H1 (cell line): ENCODE data around the gene TGM2. TPM values are rescaled to one million over a fixed set of nuclear protein-coding genes. Genes with fewer than 3 reads are reported as not detected.

Experiments
- CTCF ChIA-PET: fragments of 300-600 bp; sonication (Branson Sonifier 250); formaldehyde crosslinking; loops from one replicate; lab custom pipeline; 2021; ENCODE audit not compliant: partially characterized antibody; lab: Charles Lee
- POLR2A ChIA-PET: fragments of 300-600 bp; sonication (Branson Sonifier 250); formaldehyde crosslinking; loops from one replicate; lab custom pipeline; 2021; ENCODE audit warnings: inconsistent platforms; ENCODE audit not compliant: partially characterized antibody; lab: Charles Lee
- DNase-seq, 2 experiments: peaks; one replicate each; pipeline versions ENCODE4 v3.0.0 to v3.0.0-alpha.2; 2010 to 2022; ENCODE audit warnings: low spot score in 2 of 2, low read depth in 1 of 2, mixed read lengths in 1 of 2
- FAIRE-seq: peaks from 2 replicates; lab custom pipeline; 2011; peaks lifted over from hg19 to GRCh38; lab: Jason Lieb, UNC
- H2AFZ ChIP-seq: 2 replicates; pipeline ENCODE4 v1.8.1; 2012; ENCODE audit warnings: low read length, inconsistent platforms
- H2AK5ac ChIP-seq: 2 replicates; pipeline ENCODE4 v1.6.1; 2013; ENCODE audit warnings: low read depth, low read length
- H2BK120ac ChIP-seq: replicated peaks from 2 replicates; pipeline ENCODE3; 2013; ENCODE audit warnings: low read depth, low read length, inconsistent platforms
- H2BK12ac ChIP-seq: 2 replicates; pipeline ENCODE4 v1.6.1; 2013; ENCODE audit warnings: low read depth, low read length
- H2BK15ac ChIP-seq: 2 replicates; pipeline ENCODE4 v1.6.1; 2013; ENCODE audit warnings: low read length
- H2BK20ac ChIP-seq: 2 replicates; pipeline ENCODE4 v1.6.1; 2013; ENCODE audit warnings: low read length
- H2BK5ac ChIP-seq: 2 replicates; pipeline ENCODE4 v1.6.1; 2013; ENCODE audit warnings: low read depth, low read length
- H3K14ac ChIP-seq: 2 replicates; pipeline ENCODE4 v1.6.1; 2013; ENCODE audit warnings: inconsistent platforms; ENCODE audit not compliant: insufficient read length
- H3K18ac ChIP-seq: 2 replicates; pipeline ENCODE4 v1.6.1; 2013; ENCODE audit warnings: low read length; ENCODE audit errors: extremely low read depth
- H3K23ac ChIP-seq: 2 replicates; pipeline ENCODE4 v1.6.1; 2013; ENCODE audit warnings: inconsistent platforms; ENCODE audit not compliant: insufficient read length
- H3K23me2 ChIP-seq: 2 replicates; pipeline ENCODE4 v1.6.1; 2013; ENCODE audit warnings: low read depth, low read length
- H3K27ac ChIP-seq: 2 replicates; pipeline ENCODE4 v1.6.1; 2011; ENCODE audit warnings: low read depth, low read length, inconsistent platforms
- H3K27me3 ChIP-seq, 4 experiments: replicated peaks in 1 of 4; 1 replicate in 1 of 4; 2 replicates in 3 of 4; pipeline versions ENCODE4 v1.6.1 to v1.8.1; 2011 to 2013; ENCODE audit warnings: low read length in 3 of 4, mild to moderate bottlenecking in 3 of 4, inconsistent platforms in 2 of 4, mixed read lengths in 2 of 4, moderate library complexity in 1 of 4; ENCODE audit not compliant: control insufficient read depth in 3 of 4, insufficient read depth in 3 of 4; ENCODE audit errors: extremely low read depth in 1 of 4
- H3K36me3 ChIP-seq, 4 experiments: 2 replicates each; pipeline versions ENCODE4 v1.6.1 to v1.8.1; 2011 to 2013; ENCODE audit warnings: mild to moderate bottlenecking in 4 of 4, low read length in 3 of 4, moderate library complexity in 2 of 4, control low read depth in 1 of 4, inconsistent platforms in 1 of 4; ENCODE audit not compliant: insufficient read depth in 4 of 4, control insufficient read depth in 2 of 4
- H3K4ac ChIP-seq: replicated peaks from 2 replicates; pipeline ENCODE3; 2013; ENCODE audit warnings: low read length, low read depth, mixed read lengths, inconsistent platforms; ENCODE audit not compliant: insufficient read length
- H3K4me1 ChIP-seq, 4 experiments: replicated peaks in 1 of 4; 1 replicate in 1 of 4; 2 replicates in 3 of 4; pipeline versions ENCODE4 v1.6.1 to v1.8.1; 2011 to 2013; ENCODE audit warnings: low read length in 3 of 4, inconsistent platforms in 2 of 4, mixed read lengths in 1 of 4; ENCODE audit not compliant: insufficient read depth in 4 of 4, control insufficient read depth in 3 of 4
- H3K4me2 ChIP-seq, 2 experiments: 2 replicates each; pipeline versions ENCODE4 v1.6.1 to v1.8.1; 2011 to 2013; ENCODE audit warnings: low read depth in 2 of 2, low read length in 2 of 2, control low read depth in 1 of 2, inconsistent platforms in 1 of 2, mild to moderate bottlenecking in 1 of 2; ENCODE audit not compliant: insufficient read depth in 1 of 2
- H3K4me3 ChIP-seq, 4 experiments: fragments of 200-600, 300-600 bp in 1 of 4; sonication (generic), shearing (Covaris generic), sonication (Bioruptor Twin) in 1 of 4; 2 replicates each; pipeline versions ENCODE4 v1.5.1 to v1.8.1; 2011 to 2016; ENCODE audit warnings: low read length in 4 of 4, low read depth in 3 of 4, control low read depth in 2 of 4, inconsistent platforms in 2 of 4, mild to moderate bottlenecking in 2 of 4, mixed read lengths in 1 of 4, moderate library complexity in 1 of 4; ENCODE audit not compliant: insufficient read depth in 2 of 4; ENCODE audit errors: extremely low read depth in 1 of 4
- H3K56ac ChIP-seq: replicated peaks from 2 replicates; pipeline ENCODE3; 2013; ENCODE audit warnings: low read depth, mild to moderate bottlenecking, mixed read lengths, low read length, inconsistent platforms; ENCODE audit not compliant: insufficient read length
- H3K79me1 ChIP-seq: 2 replicates; pipeline ENCODE4 v1.6.1; 2013; ENCODE audit warnings: low read depth, low read length, control low read depth
- H3K79me2 ChIP-seq, 2 experiments: 2 replicates each; pipeline versions ENCODE4 v1.6.1 to v1.8.1; 2012 to 2013; ENCODE audit warnings: low read length in 2 of 2, mild to moderate bottlenecking in 2 of 2, inconsistent platforms in 1 of 2; ENCODE audit not compliant: insufficient read depth in 2 of 2, control insufficient read depth in 1 of 2
- H3K9ac ChIP-seq, 4 experiments: replicated peaks in 1 of 4; 1 replicate in 1 of 4; 2 replicates in 3 of 4; pipeline versions ENCODE4 v1.6.1 to v1.8.1; 2011 to 2013; ENCODE audit warnings: low read depth in 3 of 4, low read length in 3 of 4, control low read depth in 2 of 4, mild to moderate bottlenecking in 2 of 4, moderate library complexity in 2 of 4, inconsistent platforms in 1 of 4; ENCODE audit errors: extremely low read depth in 1 of 4
- H3K9me3 ChIP-seq, 2 experiments: 2 replicates each; pipeline versions ENCODE4 v1.6.1 to v1.8.1; 2012 to 2013; ENCODE audit warnings: mild to moderate bottlenecking in 2 of 2, moderate library complexity in 2 of 2, control low read depth in 1 of 2, inconsistent platforms in 1 of 2, low read depth in 1 of 2, low read length in 1 of 2, mixed read lengths in 1 of 2; ENCODE audit not compliant: insufficient read depth in 2 of 2
- H4K20me1 ChIP-seq, 2 experiments: replicated peaks in 1 of 2; 2 replicates each; pipeline versions ENCODE3 to v1.8.1; 2011 to 2013; ENCODE audit warnings: inconsistent platforms in 2 of 2, low read length in 2 of 2, mild to moderate bottlenecking in 1 of 2; ENCODE audit not compliant: insufficient read depth in 2 of 2, control insufficient read depth in 1 of 2
- H4K5ac ChIP-seq: 2 replicates; pipeline ENCODE4 v1.6.1; 2013; ENCODE audit warnings: low read length, low read depth, mixed read lengths, inconsistent platforms; ENCODE audit not compliant: insufficient read length
- H4K8ac ChIP-seq: 2 replicates; pipeline ENCODE4 v1.8.0; 2013; ENCODE audit warnings: mild to moderate bottlenecking, moderate library complexity, low read length, inconsistent platforms; ENCODE audit not compliant: insufficient read depth; ENCODE audit errors: extremely low read depth
- H4K91ac ChIP-seq: replicated peaks from 2 replicates; pipeline ENCODE3; 2013; ENCODE audit warnings: low read length, mixed read lengths, inconsistent platforms; ENCODE audit not compliant: insufficient read length
- BRCA1 ChIP-seq: IDR thresholded peaks from 2 replicates; pipeline ENCODE4 v1.6.1; 2012; ENCODE audit warnings: low read depth, low read length, improper control_type of control experiment
- CTCF ChIP-seq, 3 experiments: IDR thresholded peaks; 1 replicate in 2 of 3; 2 replicates in 1 of 3; pipeline versions ENCODE4 v1.5.1 to v1.6.1; 2011; ENCODE audit warnings: low read length in 3 of 3, mild to moderate bottlenecking in 3 of 3, inconsistent platforms in 2 of 3, low read depth in 1 of 3, moderate library complexity in 1 of 3; ENCODE audit not compliant: insufficient read depth in 1 of 3; ENCODE audit errors: control extremely low read depth in 1 of 3
- GTF2F1 ChIP-seq: IDR thresholded peaks from 2 replicates; pipeline ENCODE4 v1.6.1; 2012; ENCODE audit warnings: low read depth, low read length, improper control_type of control experiment, borderline replicate concordance
- RAD21 ChIP-seq, 2 experiments: IDR thresholded peaks in 1 of 2; conservative IDR thresholded peaks in 1 of 2; 2 replicates each; pipeline ENCODE4 v1.6.1; 2011; ENCODE audit warnings: low read depth in 2 of 2, low read length in 2 of 2, improper control_type of control experiment in 1 of 2, inconsistent platforms in 1 of 2, mild to moderate bottlenecking in 1 of 2, moderate library complexity in 1 of 2
- WGBS, 2 experiments: shearing (Covaris generic) in 1 of 2; methylation state at CpG; one replicate each; pipeline versions ENCODE4 v1.1.6 to v1.1.7; 2013 to 2015; ENCODE audit warnings: low lambda C conversion rate in 2 of 2, mixed read lengths in 2 of 2, inconsistent platforms in 1 of 2, low coverage in 1 of 2, missing lambda C conversion rate in 1 of 2; ENCODE audit not compliant: insufficient replicate concordance in 2 of 2, insufficient coverage in 1 of 2, insufficient read length in 1 of 2; ENCODE audit errors: extremely low coverage in 1 of 2, missing lambda C conversion rate in 1 of 2; 5-methylcytosine and 5-hydroxymethylcytosine counted together
- polyA plus RNA-seq, 7 experiments: library from polyadenylated mRNA; depleted of rRNA in 3 of 7; stranded (reverse) in 5 of 7; unstranded in 2 of 7; fragments of >200 nt in 5 of 7; fragments of 200-250 nt in 2 of 7; gene quantifications; 1 replicate in 5 of 7; 2 replicates in 1 of 7; 4 replicates in 1 of 7; pipeline versions ENCODE4 v1.2.1 to v1.2.3, GENCODE V29; 2011 to 2013; ENCODE audit warnings: missing spikeins in 2 of 7, mixed read lengths in 2 of 7
- total RNA-seq: library from RNA; stranded (reverse); fragmentation: NEBNext Ultra II Directional; extraction: Animal tissue kit (Norgen Biotek cat#: 25700); gene quantifications from 2 replicates; pipeline ENCODE4 v1.2.1, GENCODE V29; 2021

Gene TGM2
- total and polyA plus RNA-seq, 2 of the 8 experiments (the other 6 are each of a cell fraction or from before 2014, with no cell fraction given), result 0.86 to 1.0 TPM

DNA sequence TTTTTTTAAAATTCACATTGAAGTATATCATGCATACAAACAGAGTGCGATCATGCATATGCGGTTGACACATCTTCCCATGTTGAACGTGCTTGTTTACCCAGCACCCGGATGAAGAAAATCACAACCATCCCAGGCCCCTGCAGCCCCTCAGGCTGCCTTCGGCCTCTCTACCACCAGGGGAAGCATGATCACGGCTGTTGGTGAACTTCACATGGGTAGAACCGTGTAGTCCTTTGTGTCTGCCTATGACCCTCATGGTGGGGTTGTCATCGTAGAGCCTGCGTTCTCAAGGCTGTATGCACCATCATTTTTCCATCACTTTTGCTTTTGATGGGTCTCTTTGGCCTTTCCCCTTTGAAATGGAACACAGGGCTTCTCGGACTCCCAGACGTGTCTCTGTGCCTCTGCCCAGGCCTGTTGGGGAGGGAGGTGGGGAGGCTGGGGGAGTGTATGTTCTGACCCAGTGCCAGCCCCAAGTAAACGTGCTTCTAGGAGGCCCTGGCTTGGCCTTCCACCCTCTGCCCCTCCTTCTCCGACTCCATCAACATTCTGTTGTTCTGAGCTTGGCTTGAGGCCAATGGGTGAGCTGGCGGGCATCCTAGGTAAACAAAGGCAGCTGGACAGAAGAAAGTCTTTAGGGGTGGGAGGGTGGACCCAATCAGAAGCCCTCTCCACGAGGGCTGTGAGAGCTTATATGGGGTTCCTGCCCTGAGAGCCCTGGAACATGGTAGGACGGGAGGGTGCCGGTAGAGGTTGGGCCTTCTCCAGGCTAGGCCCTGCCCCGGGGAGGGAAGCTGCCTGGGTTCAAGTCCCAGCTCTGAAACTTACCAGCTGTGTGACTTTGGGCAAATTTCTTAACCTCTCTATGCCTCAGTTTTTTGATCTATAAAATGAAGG lies 39.7 kb downstream of the TGM2 start:
- 87% methylated on average over 18 of the region's 18 CpGs; no CpG with 5 or more reads in 1 of the 2 experiments for WGBS, 2 experiments
- H4K20me1 ChIP-seq, result no peaks in the 10 kb centered on the region
- no peaks in the 10 kb centered on the region for H3K23me2 ChIP-seq
- no peak overlapping the region for H2BK15ac ChIP-seq
- no peak overlapping the region for H2BK12ac ChIP-seq
- H3K36me3 ChIP-seq, result no peaks in the 10 kb centered on the region
- H3K23ac ChIP-seq, result no peak overlapping the region
- H3K4ac ChIP-seq, result no peak overlapping the region
- H3K4me1 ChIP-seq, result peaks cover 0 to 3% (median 0%) of the 10 kb centered on the region in 4 experiments; a peak in 2 of 7 replicates
- no peak overlapping the region for H4K91ac ChIP-seq
- H3K18ac ChIP-seq, result no peak overlapping the region
- no peak overlapping the region for H2BK5ac ChIP-seq
- no peaks in the 10 kb centered on the region for H3K27me3 ChIP-seq
- peak in 1 of 2 experiments; percentile 48 for DNase-seq
- no peak overlapping the region for H2BK120ac ChIP-seq
- H3K9ac ChIP-seq, result no peak overlapping the region
- TF ChIP-seq GTF2F1 (no peak), BRCA1 (no peak), CTCF (IDR thresholded peaks at IDR 0.05; ENCODE audit: control extremely low read depth in 1 of 3, insufficient read depth in 1 of 3, low read depth in 1 of 3, low read length in 3 of 3) (peak in 2 of 3 experiments; percentile 23 to 24; a peak in 2 of 4 replicates), RAD21 (IDR thresholded peaks at IDR 0.05 in 1 of 2, conservative IDR thresholded peaks at IDR 0.05 in 1 of 2; ENCODE audit: low read depth in 2 of 2, low read length in 2 of 2) (peak in 1 of 2 experiments; percentile 24; a peak in 1 of 4 replicates)
- TF ChIP-seq, all 59 proteins: peak for 2
- no peak overlapping the region for H4K8ac ChIP-seq
- H2AFZ ChIP-seq, result no peak overlapping the region
- no peak overlapping the region for H3K14ac ChIP-seq
- H3K79me2 ChIP-seq, result no peaks in the 10 kb centered on the region
- no peak overlapping the region for H2AK5ac ChIP-seq
- H3K4me3 ChIP-seq, result no peak overlapping the region
- POLR2A ChIA-PET, result interaction anchor here (0.8 kb wide), 1 partner anchor 52 kb away, joined by 3 read pairs; no protein-coding TSS in a partner anchor
- H4K5ac ChIP-seq, result no peak overlapping the region
- no peak for FAIRE-seq
- H3K9me3 ChIP-seq, result no peaks in the 10 kb centered on the region
- CTCF ChIA-PET, result interaction anchor here (0.7 to 2.6 kb wide), 10 partner anchors 11 to 182 kb away, joined by 3 to 15 read pairs (median 4); no protein-coding TSS in a partner anchor
- H3K4me2 ChIP-seq, result no peak overlapping the region
- no peak overlapping the region for H2BK20ac ChIP-seq
- no peaks in the 10 kb centered on the region for H3K79me1 ChIP-seq
- H3K56ac ChIP-seq, result no peak overlapping the region
- H3K27ac ChIP-seq, result no peak overlapping the region
